ENCODE results near the gene ST14.
A peak's percentile ranks its signal among the peaks of the same experiment; 100 is the strongest.

Gene ST14

DNA sequence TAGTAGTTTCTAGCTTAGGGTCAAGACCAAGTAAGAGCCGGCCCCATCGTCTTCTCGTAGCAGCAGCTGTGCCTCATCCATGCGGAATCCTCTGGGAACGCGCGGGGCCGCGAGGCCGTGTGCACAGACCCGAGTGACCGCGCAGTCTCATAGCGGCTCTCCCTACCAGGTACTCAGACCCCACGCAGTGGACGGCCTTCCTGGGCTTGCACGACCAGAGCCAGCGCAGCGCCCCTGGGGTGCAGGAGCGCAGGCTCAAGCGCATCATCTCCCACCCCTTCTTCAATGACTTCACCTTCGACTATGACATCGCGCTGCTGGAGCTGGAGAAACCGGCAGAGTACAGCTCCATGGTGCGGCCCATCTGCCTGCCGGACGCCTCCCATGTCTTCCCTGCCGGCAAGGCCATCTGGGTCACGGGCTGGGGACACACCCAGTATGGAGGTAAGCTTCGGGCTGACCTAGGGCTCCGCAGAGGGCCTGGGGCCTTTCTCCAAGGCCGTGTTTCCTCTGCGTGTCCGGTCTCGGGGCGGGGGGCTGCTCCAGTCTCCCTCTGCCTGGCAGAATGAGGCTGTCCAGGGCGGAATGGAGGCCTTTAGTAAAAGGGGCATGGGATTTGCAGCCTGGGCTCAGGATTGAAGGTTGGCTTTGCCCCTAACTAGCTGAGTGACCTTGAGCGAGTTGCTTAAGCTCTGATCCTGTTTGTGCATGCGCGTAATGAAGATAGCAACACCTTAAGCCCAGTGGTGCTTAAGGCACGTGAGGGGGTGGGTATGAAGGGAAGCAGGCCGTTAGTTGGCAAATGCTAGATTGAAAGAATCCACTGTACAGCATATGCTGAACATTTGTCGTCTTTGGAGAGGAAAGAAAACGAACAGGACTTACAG is 48.9 kb downstream of the ST14 start:
- no peak for DNase-seq (ENCODE audit: low read depth in 1 of 2, low spot score in 1 of 2)

DNA sequence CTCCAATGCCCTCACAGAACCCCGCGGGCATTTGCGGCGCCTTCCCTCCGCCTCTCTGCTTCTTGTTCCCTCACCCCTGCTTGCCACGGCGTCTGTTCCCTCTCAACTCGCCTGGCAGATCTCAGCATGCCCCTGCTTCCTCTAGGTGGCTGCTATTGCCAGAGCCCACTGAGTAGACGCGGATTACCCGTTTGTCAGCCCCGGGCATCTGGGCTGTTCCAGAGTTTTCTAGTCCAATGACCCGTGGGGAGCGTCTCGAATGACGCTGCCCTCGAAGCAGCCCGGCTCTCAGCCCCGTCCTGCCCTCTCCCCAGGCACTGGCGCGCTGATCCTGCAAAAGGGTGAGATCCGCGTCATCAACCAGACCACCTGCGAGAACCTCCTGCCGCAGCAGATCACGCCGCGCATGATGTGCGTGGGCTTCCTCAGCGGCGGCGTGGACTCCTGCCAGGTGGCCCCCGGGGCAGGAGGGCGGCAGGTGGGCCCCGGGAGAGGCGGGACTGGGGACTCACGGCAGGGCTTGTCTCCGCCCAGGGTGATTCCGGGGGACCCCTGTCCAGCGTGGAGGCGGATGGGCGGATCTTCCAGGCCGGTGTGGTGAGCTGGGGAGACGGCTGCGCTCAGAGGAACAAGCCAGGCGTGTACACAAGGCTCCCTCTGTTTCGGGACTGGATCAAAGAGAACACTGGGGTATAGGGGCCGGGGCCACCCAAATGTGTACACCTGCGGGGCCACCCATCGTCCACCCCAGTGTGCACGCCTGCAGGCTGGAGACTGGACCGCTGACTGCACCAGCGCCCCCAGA is 49.7 kb downstream of the ST14 start:
- no peak for DNase-seq (ENCODE audit: low read depth in 1 of 2, low spot score in 1 of 2)

DNA sequence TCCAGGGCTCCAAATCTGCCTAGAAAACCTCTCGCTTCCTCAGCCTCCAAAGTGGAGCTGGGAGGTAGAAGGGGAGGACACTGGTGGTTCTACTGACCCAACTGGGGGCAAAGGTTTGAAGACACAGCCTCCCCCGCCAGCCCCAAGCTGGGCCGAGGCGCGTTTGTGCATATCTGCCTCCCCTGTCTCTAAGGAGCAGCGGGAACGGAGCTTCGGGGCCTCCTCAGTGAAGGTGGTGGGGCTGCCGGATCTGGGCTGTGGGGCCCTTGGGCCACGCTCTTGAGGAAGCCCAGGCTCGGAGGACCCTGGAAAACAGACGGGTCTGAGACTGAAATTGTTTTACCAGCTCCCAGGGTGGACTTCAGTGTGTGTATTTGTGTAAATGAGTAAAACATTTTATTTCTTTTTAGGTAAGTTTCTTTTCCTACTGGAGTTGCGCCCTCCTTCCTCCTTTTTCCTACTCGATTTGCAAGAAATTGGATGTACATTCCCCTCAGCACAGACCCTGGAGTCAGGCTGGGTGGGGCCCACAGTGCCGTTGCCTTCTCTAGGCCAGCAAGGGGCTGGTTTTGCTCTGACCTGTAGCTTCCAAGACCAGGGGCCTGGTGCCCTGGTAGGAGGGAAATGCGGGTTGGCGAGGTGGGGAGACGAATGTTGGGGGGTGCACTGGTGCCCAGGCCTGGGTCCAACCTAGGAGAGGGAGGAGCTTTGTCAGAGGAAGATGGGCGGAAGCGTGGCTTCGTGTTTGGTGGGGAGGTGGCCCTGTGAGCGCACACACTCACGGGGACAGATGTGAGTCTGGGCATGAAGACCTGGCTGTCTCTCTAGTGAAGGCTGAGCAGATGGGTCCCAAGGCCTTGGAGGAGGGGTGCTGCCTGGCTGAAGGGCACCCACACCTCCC is 50.6 kb downstream of the ST14 start:
- DNase-seq (ENCODE audit: low read depth in 1 of 2, low spot score in 1 of 2): no peak

DNA sequence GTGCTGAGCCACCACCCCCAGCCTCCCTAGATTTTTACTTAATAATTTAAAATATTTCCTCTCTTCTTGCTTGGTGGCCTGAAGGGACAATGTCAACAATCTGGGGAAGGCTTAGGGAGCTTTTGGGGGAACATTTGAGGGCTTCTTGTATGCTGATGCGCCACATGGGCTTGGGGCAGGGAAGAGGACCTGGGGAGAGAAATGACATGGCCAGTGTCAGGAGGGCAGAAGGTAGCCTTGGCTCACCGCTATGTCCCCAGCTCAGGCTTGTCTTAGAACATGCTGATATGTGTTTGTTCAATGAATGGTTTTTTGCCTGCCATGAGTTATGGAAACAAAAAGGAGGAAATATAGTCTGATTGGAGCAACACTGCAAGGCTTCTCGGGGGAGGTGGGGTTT is 51.6 kb downstream of the ST14 start:
- DNase-seq (ENCODE audit: low read depth in 1 of 2, low spot score in 1 of 2): no peak

DNA sequence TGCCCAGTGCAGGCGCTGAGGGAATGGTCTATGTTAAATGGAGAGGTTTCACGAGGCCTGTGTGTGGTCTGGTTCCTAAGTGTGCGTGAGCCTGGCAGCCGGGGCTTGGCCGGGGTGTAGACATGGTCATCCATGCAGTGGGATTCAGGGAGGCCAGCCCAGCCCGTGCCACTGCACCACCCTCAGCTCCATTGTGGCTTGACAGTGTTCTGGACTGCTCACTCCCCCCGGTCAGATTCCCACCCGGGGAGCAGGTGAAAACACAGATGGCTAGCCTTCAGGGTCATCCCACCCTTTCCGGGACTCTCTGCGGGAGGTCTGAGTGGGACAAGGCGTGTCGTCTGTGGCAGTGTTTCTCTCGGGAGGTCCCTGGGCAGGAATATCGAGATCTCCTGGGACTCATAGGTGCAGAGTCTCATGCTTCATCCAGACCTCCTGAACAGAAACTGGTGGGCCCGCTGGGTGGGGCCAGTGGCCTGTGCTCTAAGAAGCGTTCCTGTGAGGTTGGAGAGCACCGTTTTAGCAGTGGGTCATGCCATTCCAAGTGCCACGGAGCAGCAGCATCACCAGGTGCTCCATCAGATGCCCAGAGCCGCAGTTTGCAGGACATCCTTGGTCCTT is 52.3 kb downstream of the ST14 start:
- DNase-seq (ENCODE audit: low read depth in 1 of 2, low spot score in 1 of 2): no peak

DNA sequence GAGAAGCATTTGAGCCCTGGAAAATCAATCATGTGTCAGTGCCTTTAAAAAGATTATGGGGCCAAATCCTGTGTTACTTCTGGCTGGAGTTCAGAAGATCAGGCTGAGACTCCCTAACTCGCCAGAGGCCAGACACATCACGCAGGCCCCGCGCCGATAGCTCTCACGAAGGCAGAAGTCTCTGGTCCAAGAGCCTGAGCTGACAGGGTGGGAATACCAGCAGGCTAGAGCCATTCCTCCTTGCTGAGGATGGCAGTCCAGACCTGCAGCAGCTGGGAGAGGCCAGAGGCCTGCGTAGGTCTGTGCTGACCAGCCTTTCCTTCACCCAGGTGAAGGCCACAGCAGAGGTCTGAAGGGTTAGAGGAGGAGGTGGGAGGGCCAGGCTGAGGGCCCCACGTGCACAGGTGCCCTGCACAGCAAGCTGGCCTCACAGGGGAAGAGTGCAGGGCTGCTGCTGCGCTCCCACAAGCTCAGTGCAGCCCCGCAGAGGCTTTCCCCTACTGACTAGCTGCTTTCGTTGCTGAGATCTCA is 52.9 kb downstream of the ST14 start:
- DNase-seq (ENCODE audit: low read depth in 1 of 2, low spot score in 1 of 2): no peak

DNA sequence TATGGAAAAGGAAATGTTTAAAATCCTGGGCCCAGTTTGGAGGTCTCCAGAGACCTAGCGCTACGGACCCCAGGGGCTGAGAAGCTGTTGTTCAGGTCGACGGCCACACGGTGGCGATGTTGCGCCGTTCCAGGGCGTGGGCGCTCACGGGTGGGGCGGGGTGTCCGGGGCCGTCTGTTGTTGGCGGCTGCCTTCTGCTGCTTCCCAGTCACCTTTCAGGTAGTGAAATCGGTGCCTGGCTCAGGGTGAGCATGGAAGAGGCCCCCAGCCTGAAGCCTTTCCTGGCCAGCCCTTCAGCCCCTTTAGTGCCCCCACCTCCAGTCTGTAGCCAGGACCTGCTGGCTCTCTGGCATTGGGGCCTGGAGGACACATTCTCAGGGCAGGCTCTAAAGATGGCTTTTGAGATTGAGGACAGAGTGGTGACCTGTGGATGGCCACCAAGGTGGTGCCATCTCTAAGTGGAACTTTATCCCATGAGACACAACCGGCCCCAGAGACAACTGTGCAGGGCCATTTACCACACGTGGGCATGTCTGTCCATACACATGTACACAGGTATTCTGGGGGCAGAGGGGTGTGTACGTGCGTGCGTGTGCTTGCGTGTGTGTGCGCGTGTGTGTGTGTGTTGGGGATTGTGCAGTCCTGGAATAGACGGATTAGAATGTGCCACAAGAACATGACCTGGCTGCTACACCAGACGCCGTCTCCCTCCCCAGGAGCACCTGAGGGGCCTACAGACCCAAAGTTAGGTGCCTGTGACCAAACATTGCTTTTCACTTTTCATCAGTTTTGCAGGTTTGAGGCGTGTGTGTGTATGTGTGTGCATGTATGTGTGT is 53.8 kb downstream of the ST14 start:
- DNase-seq (ENCODE audit: low read depth in 1 of 2, low spot score in 1 of 2): peak; percentile 46 to 62

DNA sequence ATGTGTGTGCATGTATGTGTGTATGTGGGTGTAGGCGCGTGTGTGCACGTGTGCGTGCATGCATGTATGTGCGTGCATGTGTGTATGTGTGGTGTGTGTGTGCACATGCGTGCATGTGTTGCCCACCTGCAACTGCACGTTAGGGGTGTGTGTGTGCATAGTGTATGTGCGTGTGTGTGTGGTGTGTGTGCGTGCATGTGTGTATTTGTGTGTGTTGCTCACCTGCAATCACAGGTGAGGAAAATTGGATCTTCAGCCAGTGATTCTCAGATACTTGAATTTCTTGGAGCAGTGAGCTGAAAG is 54.3 kb downstream of the ST14 start:
- no peak for DNase-seq (ENCODE audit: low read depth in 1 of 2, low spot score in 1 of 2)

DNA sequence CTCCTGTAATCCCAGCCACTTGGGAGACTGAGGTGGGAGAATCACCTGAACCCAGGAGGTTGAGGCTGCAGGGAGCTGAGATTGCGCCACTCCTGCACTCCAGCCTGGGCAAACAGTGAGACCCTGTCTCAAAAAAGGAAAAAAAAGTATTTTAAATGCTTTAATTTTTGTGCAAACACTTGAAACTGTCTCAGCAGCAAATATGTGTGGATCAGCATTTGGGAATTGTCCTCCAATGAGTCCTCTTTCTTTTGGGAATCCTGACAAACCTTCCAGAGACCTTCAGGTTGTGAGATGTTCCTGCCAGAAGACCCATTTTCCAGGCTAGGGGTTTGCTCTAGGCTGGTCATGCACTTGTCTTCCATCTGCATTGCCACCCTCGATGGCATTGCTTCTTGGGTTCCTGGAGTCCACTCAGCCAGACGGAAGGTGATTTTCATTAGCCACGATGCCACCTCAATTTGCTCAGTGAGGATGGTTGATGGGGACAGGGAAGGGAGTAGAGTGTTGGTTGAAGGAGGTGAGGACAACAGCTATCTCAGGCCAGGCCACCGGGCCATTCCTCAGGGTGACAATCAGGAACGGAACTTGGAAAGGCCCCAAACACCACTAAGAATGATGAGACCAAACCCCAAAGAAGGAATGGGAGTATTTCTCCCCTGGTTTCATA is 55.4 kb downstream of the ST14 start:
- no peak for DNase-seq (ENCODE audit: low read depth in 1 of 2, low spot score in 1 of 2)

DNA sequence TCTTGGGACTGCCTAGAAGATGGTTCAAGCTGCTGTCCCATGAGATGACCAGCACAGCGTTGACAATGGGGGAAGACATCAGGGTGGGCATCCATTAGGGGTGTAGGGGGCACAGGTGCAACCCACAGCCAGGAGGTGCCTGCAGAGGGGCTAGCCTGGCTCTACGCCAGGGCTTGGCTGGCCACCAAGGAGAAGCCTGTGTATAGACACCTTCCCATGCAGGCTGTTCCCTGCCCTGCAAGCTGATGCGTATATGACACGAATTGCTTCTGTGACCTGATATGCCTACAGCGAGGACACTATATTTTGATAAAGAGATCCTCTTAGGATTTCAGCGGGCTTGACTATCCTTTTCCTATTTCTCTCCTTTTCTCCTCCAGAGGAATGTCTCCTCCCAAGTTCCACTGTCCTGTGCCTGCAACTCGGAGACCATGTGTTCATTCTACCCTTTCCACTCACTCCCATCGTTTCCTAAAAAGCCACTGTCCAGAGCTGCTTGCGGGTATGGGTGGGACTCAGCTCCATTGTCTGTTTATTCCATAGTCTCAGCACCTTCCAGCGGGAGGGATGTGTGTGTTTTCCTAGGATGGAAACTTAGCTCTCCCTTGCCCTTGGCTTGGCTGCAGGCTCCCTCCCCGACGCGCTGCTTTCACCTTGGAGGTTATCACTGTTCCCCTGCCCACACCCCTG is 56.1 kb downstream of the ST14 start:
- no peak for DNase-seq (ENCODE audit: low read depth in 1 of 2, low spot score in 1 of 2)

DNA sequence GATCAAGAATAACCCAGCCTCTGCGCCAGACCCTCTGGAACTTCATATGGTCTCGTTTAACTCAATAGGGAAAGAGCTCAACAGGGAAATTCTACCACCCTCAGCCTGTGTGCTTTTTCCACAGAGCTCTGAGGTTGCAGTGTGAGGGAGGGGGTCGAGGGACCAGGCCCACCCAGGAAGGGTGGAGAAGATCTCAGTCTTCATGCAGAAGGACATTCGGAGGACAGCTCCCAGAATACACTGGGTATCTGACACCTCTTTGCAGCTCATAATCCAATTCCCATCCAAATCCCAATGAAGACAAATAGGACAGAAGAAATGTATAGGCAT is 56.6 kb downstream of the ST14 start:
- no peak for DNase-seq (ENCODE audit: low read depth in 1 of 2, low spot score in 1 of 2)

DNA sequence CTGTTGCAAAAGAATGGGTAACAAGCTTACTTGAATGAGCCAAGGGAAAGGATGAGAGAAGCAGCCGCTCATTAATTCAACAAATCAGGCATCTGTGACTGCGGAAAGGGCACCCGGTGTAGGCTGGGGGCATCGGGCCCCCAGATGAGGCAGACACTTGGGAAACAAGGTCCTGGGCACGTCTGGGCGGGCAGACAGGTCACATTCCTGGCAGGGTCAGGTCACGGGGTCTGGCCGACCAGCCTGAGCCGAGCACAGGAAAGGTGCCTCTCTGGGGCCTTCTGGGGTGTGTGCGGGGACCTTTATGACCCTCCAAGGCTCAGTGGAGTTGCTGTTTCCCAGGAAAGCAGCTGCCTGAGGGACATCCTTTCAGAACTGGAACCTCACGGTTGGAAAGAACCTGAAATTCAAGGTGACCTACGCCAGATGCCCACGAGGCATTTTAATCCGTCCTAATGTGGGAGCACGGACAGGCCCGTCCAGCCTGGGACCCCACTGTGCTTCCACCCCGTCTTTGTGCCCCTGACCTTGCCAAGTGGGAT is 57.1 kb downstream of the ST14 start:
- no peak for DNase-seq (ENCODE audit: low read depth in 1 of 2, low spot score in 1 of 2)

DNA sequence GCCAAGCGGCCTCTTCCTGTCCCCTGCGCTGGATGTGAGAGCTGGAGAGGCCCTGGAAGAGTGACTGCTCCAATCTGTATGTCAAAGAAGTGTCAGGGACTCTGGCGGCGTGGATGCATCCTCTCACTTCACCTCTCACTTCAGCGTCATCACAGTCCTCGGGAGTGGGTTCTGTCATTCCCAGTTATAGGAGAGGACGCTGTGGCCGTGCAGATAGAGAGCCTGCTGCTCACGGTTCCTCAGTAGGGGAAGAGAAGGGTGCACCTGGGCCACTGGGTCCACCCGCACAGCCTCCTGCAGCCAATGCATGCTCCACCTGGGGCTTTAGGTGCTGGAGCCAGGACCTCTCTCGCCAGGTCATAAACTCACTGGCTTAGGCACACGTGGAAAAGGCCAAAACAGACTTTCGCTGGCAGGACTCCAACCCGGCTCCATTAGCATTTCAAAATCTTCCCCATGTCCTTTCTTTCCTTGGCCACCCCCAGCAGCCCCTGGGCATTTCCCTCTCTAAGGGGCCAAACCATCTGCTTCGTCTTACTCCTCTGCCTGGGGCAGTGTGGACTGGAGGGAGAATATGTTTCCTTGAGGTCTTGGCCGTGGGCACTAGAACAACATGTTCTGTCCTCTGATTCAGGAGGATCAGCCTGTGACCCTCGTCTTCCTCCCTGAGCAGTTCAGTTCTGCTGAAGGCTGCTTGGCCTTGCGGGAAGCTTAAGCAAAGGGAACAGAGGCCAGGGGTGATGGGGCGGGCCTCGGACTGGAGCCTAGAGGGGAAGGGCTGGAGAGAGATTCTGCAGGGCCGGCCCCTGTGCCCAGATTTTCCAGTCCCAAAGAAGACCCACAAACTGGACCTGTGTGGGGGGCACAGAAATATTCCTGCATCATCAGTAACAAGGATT is 57.8 kb downstream of the ST14 start:
- DNase-seq (ENCODE audit: low read depth in 1 of 2, low spot score in 1 of 2): no peak

DNA sequence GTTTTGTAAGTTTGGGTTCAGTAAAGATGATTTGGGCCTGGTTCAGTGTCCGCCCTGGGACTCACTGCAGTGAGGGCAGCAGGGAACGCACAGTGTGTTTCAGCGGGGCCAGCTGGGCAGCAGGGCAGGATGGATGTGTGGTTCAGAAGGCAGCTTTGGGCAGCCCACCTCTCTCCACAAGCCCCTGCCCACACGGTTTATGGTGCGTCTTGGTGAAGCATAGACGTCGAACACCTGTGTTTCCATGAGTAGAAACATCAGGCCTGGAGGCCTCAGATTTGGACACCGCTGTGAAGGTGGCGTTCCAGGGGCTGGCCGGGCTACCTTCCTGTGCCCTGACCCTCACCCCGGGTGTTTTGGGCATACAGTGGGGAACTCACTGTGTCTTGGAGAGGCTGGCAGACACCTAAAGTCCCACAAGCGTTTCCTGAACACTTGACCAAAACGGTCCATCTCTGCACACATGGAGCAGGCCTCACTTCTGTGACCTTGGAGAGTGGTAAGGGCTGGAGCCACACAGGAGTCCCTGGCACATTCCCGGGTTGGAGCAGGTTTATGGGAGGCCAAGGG is 59.0 kb downstream of the ST14 start:
- DNase-seq (ENCODE audit: low read depth in 1 of 2, low spot score in 1 of 2): no peak

DNA sequence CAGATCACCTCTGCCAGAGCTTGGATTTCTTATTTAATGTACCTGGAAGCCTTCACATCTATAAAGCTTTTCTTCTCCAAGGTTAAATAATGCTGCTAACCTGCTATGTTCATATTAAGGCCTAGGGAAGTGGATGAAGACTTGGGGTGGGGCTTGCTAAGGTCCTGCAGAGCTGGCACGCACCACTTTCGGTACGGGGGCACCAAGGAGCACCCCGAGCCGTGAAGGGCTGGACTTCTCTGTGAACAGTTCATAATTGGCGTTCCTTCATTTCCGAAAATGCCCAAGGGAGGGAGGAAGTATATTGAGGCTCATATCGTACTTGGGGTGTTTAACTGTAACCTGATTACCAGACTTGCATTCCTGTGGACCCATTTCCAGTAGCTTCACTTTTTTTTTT is 59.6 kb downstream of the ST14 start:
- DNase-seq (ENCODE audit: low read depth in 1 of 2, low spot score in 1 of 2): no peak

DNA sequence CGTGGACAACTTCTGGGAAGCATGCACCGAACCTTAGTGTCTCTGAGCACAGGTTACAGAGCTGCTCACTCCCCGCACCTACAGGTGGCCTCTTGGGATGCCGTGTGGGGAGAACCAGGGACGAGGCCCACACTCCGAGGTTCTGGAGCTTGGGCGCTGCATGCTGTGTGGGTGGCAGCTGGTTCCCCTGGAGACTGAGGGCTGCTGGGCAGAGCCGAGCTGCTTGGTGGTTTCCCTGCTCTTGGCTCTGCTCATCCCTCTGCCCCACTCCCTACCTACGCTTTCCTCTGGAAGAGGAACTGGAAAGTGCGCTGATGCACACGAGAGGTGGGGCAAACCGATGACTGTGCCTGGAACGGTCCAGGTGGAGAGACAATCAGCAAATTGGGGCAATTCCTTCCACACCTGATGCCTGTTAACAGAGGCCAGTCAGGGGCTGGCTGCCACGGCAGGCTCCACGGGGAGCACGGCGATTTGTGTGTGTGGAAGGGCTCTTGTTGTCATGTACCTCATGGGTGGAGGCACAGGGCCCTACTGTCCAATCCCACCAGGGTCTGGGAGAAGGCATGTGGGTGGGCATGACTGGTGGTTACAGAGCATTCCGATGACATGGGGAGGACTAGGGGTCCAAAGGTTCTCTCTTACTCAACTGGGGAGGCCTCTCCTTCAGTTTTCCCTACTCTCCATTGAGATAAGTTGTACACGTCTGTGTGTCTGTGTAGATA is 60.9 kb downstream of the ST14 start:
- no peak for DNase-seq (ENCODE audit: low read depth in 1 of 2, low spot score in 1 of 2)

Measured in activated CD4-positive, alpha-beta T cell treated with anti-CD3 and anti-CD28 coated beads, Interleukin-2, amount 50 U/mL, for 24 hours (primary cell).